HG02678 (cell line): ENCODE results near the gene C11orf21.
"Not testable (repeated sequence)": the region's sequence is repeated elsewhere in the genome, so short reads cannot be mapped to it uniquely, and the experiment has no call there.

Experiments used
- ATAC-seq: cut with Tn5 transposase; IDR thresholded peaks from one replicate; pipeline ENCODE4 v1.9.1; 2021; ENCODE audit warnings: mild to moderate bottlenecking, moderate library complexity; ENCODE audit not compliant: unreplicated experiment

The C11orf21 gene

GRCh38 chr11:2298131-2298794 lies 3.5 kb downstream of the C11orf21 start:
- ATAC-seq: no peak

- ATAC-seq: no peak
Observed at GRCh38 chr11:2297623-2298030, 4.1 kb downstream of the C11orf21 start.

- ATAC-seq: no peak
Observed at GRCh38 chr11:2296913-2297622, 4.7 kb downstream of the C11orf21 start.

- ATAC-seq: no peak
Observed at GRCh38 chr11:2295971-2296912, 5.5 kb downstream of the C11orf21 start.

- ATAC-seq: no peak
Observed at GRCh38 chr11:2294926-2295290, 6.8 kb downstream of the C11orf21 start.

GRCh38 chr11:2293984-2294925 lies 7.5 kb downstream of the C11orf21 start:
- ATAC-seq: no peak

- no peak for ATAC-seq
Observed at GRCh38 chr11:2293531-2293971, 8.2 kb downstream of the C11orf21 start.

- no peak for ATAC-seq
Observed at GRCh38 chr11:2290351-2290841, 11.3 kb downstream of the C11orf21 start.

- ATAC-seq: no peak
Observed at GRCh38 chr11:2289859-2290258, 11.9 kb downstream of the C11orf21 start.

- no peak for ATAC-seq
Observed at GRCh38 chr11:2289350-2289749, 12.4 kb downstream of the C11orf21 start.

GRCh38 chr11:2287091-2287490 lies 14.6 kb downstream of the C11orf21 start:
- no peak for ATAC-seq

- not testable (repeated sequence) for ATAC-seq
Observed at GRCh38 chr11:2286350-2286749, 15.4 kb downstream of the C11orf21 start.

- no peak for ATAC-seq
Observed at GRCh38 chr11:2280208-2280607, 21.5 kb downstream of the C11orf21 start.

- no peak for ATAC-seq
Observed at GRCh38 chr11:2277933-2278523, 23.7 kb downstream of the C11orf21 start.

- no peak for ATAC-seq
Observed at GRCh38 chr11:2277008-2277346, 24.7 kb downstream of the C11orf21 start.

GRCh38 chr11:2276280-2277007 lies 25.3 kb downstream of the C11orf21 start:
- ATAC-seq: no peak

- ATAC-seq: no peak
Observed at GRCh38 chr11:2275334-2276279, 26.1 kb downstream of the C11orf21 start.

GRCh38 chr11:2273771-2274170 lies 27.9 kb downstream of the C11orf21 start:
- ATAC-seq: no peak
